Measurements from ENCODE around the gene PLAAT3.

GRCh38 chr11:63622323-63622722, 8.1 kb upstream of the PLAAT3 start:
- TF ChIP-seq EZH2 (IDR thresholded peaks at IDR 0.05; ENCODE audit: borderline replicate concordance, insufficient read depth, low read length, poor library complexity, severe bottlenecking) = no peak
- no peak for TF ChIP-seq CTCF (IDR thresholded peaks at IDR 0.05; ENCODE audit: poor library complexity, severe bottlenecking)
- TF ChIP-seq POLR2AphosphoS5 (IDR thresholded peaks at IDR 0.05) = no peak
- TF ChIP-seq TAF1 (IDR thresholded peaks at IDR 0.05; ENCODE audit: low read depth) = no peak
- no peak for TF ChIP-seq EP300 (conservative IDR thresholded peaks at IDR 0.05; ENCODE audit: poor library complexity, severe bottlenecking)
- no peak for TF ChIP-seq RAD21 (conservative IDR thresholded peaks at IDR 0.05)
- TF ChIP-seq, protein P1, sequence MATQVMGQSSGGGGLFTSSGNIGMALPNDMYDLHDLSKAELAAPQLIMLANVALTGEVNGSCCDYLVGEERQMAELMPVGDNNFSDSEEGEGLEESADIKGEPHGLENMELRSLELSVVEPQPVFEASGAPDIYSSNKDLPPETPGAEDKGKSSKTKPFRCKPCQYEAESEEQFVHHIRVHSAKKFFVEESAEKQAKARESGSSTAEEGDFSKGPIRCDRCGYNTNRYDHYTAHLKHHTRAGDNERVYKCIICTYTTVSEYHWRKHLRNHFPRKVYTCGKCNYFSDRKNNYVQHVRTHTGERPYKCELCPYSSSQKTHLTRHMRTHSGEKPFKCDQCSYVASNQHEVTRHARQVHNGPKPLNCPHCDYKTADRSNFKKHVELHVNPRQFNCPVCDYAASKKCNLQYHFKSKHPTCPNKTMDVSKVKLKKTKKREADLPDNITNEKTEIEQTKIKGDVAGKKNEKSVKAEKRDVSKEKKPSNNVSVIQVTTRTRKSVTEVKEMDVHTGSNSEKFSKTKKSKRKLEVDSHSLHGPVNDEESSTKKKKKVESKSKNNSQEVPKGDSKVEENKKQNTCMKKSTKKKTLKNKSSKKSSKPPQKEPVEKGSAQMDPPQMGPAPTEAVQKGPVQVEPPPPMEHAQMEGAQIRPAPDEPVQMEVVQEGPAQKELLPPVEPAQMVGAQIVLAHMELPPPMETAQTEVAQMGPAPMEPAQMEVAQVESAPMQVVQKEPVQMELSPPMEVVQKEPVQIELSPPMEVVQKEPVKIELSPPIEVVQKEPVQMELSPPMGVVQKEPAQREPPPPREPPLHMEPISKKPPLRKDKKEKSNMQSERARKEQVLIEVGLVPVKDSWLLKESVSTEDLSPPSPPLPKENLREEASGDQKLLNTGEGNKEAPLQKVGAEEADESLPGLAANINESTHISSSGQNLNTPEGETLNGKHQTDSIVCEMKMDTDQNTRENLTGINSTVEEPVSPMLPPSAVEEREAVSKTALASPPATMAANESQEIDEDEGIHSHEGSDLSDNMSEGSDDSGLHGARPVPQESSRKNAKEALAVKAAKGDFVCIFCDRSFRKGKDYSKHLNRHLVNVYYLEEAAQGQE (IDR thresholded peaks at IDR 0.05; ENCODE audit: borderline replicate concordance) = no peak
- no peak for TF ChIP-seq SMC3 (conservative IDR thresholded peaks at IDR 0.05; ENCODE audit: poor library complexity)
- TF ChIP-seq MXI1 (conservative IDR thresholded peaks at IDR 0.05; ENCODE audit: poor library complexity, severe bottlenecking) = no peak

All from neural cell (in vitro differentiated cells).